ENCODE measurements around the gene PDE4C.

PDE4C gene

GRCh38 chr19:18218159-18218558 is 8.1 kb downstream of the PDE4C start (continued):
- TF ChIP-seq ZNF148 (tag by site-specific recombination; IDR thresholded peaks at IDR 0.05; ENCODE audit: borderline replicate concordance) (no peak), ZNF280C (tag by site-specific recombination; IDR thresholded peaks at IDR 0.05) (no peak), ZBTB44 (tag by site-specific recombination; IDR thresholded peaks at IDR 0.05) (no peak), PATZ1 (tag by site-specific recombination; IDR thresholded peaks at IDR 0.05) (no peak), ZNF645 (tag by site-specific recombination; IDR thresholded peaks at IDR 0.05) (no peak), ZNF704 (tag by site-specific recombination; IDR thresholded peaks at IDR 0.05) (no peak), PRDM1 (tag by site-specific recombination; IDR thresholded peaks at IDR 0.05) (no peak), ZNF600 (tag by site-specific recombination; IDR thresholded peaks at IDR 0.05) (peak; percentile 57; the same call in 1 of the 2 replicates), ZNF16 (tag by site-specific recombination; IDR thresholded peaks at IDR 0.05; ENCODE audit: low read depth) (no peak)

- POLR2A ChIA-PET = interaction anchor here (0.6 kb wide), 1 partner anchor 44 kb away, joined by 5 read pairs; no protein-coding TSS in a partner anchor
- TF ChIP-seq ZFP3 (tag by site-specific recombination; IDR thresholded peaks at IDR 0.05; ENCODE audit: low read depth) (peak; percentile 92), ZNF571 (tag by site-specific recombination; IDR thresholded peaks at IDR 0.05) (no peak)
- CTCF ChIA-PET = interaction anchor here (1.0 kb wide), 1 partner anchor 9 kb away, joined by 6 read pairs; no protein-coding TSS in a partner anchor
Measured at GRCh38 chr19:18216789-18217188, 9.4 kb downstream of the PDE4C start.

More at GRCh38 chr19:18216789-18217188, 9.4 kb downstream of the PDE4C start:
- Histone ChIP-seq H3K27ac (ENCODE audit: extremely low read depth, low read depth, low read length) (no peak overlapping the region), H3K4me1 (ENCODE audit: control insufficient read depth, insufficient read depth, low read length) (no peaks in the 10 kb centered on the region), H3K9me3 (ENCODE audit: control insufficient read depth, insufficient read depth, low read depth, low read length) (no peaks in the 10 kb centered on the region), H3K36me3 (ENCODE audit: control insufficient read depth in 2 of 2, insufficient read depth in 1 of 2, low read length in 2 of 2) (no peaks in the 10 kb centered on the region), H3K4me3 (ENCODE audit: low read depth, low read length) (no peak overlapping the region)

Measured in HEK293 (cell line).